22Rv1 (cell line): Measurements from ENCODE around the gene CDHR4.

Experiments used
- ZFX ChIP-seq: fragments of 450-650 bp; IDR thresholded peaks from 2 replicates; pipeline ENCODE4 v1.6.1; 2017; ENCODE audit warnings: antibody characterized with exemption, borderline replicate concordance
- TF ChIP-seq, protein P1 (sequence below): fragments of 450-650 bp; IDR thresholded peaks from 2 replicates; pipeline ENCODE4 v1.5.1; 2017; ENCODE audit warnings: mild to moderate bottlenecking

DNA sequence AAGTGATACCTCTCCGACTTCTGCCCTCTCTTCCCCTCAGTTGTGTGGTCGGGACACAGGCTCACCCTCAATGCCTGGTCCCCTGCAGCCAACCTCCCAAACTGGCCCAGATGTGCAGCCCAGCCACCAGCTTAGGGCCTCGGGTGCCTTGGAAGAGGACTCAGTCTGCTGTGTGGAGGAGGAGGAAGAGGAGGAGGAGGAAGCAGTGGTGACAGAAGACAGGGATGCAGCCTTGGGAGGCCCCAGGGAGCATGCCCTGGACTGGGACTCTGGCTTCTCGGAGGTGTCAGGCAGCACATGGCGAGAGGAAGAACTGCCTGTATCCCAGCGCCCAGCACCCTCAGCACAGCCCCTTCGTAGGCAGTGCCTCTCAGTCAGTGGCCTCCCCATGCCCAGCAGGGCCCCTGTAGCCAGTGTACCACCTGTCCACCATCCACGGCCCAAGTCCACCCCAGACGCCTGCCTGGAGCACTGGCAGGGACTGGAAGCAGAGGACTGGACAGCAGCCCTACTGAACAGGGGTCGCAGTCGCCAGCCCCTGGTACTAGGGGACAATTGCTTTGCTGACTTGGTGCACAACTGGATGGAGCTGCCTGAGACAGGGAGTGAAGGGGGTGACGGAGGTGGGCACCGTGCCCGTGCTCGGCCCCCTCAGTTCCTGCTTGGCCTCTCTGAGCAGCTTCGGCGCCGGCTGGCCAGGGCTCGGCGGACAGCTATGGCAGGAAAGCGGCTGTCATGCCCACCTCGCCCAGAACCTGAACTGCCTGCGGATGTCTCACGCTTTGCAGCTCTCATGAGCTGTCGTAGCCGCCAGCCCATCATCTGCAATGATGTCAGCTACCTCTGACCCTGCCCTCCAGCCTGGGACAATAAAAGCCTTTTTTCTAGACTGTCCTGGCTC lies 4.7 kb upstream of the CDHR4 start:
- TF ChIP-seq, protein P1, sequence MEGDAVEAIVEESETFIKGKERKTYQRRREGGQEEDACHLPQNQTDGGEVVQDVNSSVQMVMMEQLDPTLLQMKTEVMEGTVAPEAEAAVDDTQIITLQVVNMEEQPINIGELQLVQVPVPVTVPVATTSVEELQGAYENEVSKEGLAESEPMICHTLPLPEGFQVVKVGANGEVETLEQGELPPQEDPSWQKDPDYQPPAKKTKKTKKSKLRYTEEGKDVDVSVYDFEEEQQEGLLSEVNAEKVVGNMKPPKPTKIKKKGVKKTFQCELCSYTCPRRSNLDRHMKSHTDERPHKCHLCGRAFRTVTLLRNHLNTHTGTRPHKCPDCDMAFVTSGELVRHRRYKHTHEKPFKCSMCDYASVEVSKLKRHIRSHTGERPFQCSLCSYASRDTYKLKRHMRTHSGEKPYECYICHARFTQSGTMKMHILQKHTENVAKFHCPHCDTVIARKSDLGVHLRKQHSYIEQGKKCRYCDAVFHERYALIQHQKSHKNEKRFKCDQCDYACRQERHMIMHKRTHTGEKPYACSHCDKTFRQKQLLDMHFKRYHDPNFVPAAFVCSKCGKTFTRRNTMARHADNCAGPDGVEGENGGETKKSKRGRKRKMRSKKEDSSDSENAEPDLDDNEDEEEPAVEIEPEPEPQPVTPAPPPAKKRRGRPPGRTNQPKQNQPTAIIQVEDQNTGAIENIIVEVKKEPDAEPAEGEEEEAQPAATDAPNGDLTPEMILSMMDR: no peak
- TF ChIP-seq ZFX: no peak
